Esophagus squamous epithelium (tissue), 5 donors: Measurements from ENCODE around the gene MICAL3. TPM values are rescaled to one million over a fixed set of nuclear protein-coding genes. Genes with fewer than 3 reads are reported as not detected.

Experiments used
- DNase-seq: peaks from one replicate; lab custom pipeline; 2025; lab: John Stamatoyannopoulos, UW
- H3K27ac ChIP-seq, 4 donors: fragments of 200-600 bp; sonication (generic); one replicate each; pipeline ENCODE4 v1.5.1; 2016 to 2019; ENCODE audit warnings: mild to moderate bottlenecking in 1 of 4
- H3K27me3 ChIP-seq, 4 donors: fragments of 200-600 bp; sonication (generic); 1 replicate in 3 of 4; 2 replicates in 1 of 4; pipeline versions ENCODE4 v1.5.1 to v1.6.0; 2017 to 2021; ENCODE audit warnings: antibody characterized with exemption in 1 of 4
- H3K36me3 ChIP-seq, 3 donors: fragments of 200-600 bp; sonication (generic); one replicate each; pipeline ENCODE4 v1.5.1; 2016 to 2019
- H3K4me1 ChIP-seq, 3 donors: fragments of 200-600 bp; sonication (generic); one replicate each; pipeline ENCODE4 v1.5.1; 2017 to 2019
- H3K4me3 ChIP-seq, 4 donors: fragments of 200-600 bp; sonication (generic); 1 replicate in 3 of 4; 2 replicates in 1 of 4; pipeline ENCODE4 v1.5.1; 2016 to 2019; ENCODE audit warnings: mild to moderate bottlenecking in 2 of 4, moderate library complexity in 1 of 4
- H3K9me3 ChIP-seq, 3 donors: fragments of 200-600 bp; sonication (generic); one replicate each; pipeline ENCODE4 v1.5.1; 2016 to 2019
- CTCF ChIP-seq, 6 experiments: fragments of 450-650 bp in 4 of 6; fragments of 200-600 bp in 2 of 6; sonication (generic) in 2 of 6; IDR thresholded peaks; one replicate each; pipeline ENCODE4 v1.5.1; 2016 to 2019; ENCODE audit warnings: antibody characterized with exemption in 6 of 6, mild to moderate bottlenecking in 4 of 6, moderate library complexity in 4 of 6
- POLR2A ChIP-seq, 4 donors: fragments of 450-650 bp; IDR thresholded peaks; one replicate each; pipeline ENCODE4 v1.6.1; 2017; ENCODE audit warnings: antibody characterized with exemption in 4 of 4, mild to moderate bottlenecking in 4 of 4, moderate library complexity in 3 of 4
- WGBS, 2 donors: methylation state at CpG; one replicate each; pipeline ENCODE4 v1.1.5; 2018; 5-methylcytosine and 5-hydroxymethylcytosine counted together
- intact Hi-C: fragments of 100-400 bp; cut with DNase I; formaldehyde crosslinking; loops from one replicate; pipeline ENCODE4 v1.15.0; 2022
- total RNA-seq, 4 donors: library from RNA; depleted of rRNA; stranded (reverse); fragments of >200 nt; gene quantifications; one replicate each; pipeline ENCODE4 v1.1.0, GENCODE V29; 2016
- donor health status: DM: yes; HTN: yes; CAD: no.

Gene MICAL3
- total RNA-seq, 4 donors from 2014 or later = 11.2 to 30.9 (median 15.9) TPM

DNA sequence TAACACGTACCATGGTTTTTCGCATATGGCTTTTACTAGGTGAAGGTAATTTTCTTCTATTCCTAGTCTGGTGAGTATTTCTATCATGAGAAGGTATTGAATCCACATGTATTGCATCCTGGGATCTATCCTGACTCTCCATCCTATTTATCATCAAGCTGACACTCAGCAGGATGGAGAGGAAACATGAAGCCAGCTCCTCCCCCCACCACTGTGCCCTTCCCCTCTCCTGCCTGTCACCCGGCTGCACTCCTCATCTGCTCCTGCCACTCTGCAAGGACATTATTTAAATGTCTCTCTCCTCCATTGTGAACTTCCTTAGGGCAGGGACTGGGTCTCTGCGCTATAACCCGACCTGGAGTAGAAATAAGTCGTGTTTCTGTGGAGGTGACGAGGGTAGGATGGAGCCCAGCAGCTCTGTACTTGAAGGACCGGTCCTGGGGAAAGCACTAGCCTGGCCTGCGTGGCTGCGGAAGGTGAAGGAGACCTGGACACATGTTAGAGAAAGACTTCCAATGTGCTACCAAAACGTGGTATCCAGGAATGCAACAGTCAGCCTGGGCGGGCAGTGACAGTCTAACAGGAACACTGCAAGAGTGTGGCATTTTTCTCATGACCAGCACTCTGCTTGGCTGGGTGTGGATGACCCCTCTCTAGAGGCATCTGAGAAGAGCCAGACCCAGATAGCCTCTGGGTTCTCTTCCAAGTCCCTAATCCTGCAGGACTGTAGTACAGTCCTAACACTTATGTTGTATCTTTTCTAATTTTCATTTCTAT is 111.2 kb downstream of the MICAL3 start:
- H3K4me3 ChIP-seq = no peak overlapping the region
- WGBS, 2 donors = 72 to 75% methylated on average over 4 to 6 of the region's 12 CpGs
- H3K27me3 ChIP-seq = no peaks in the 10 kb centered on the region
- H3K27ac ChIP-seq = no peak overlapping the region
- no peaks in the 10 kb centered on the region for H3K36me3 ChIP-seq
- TF ChIP-seq POLR2A (IDR thresholded peaks at IDR 0.05) = no peak
- no peak for TF ChIP-seq CTCF (IDR thresholded peaks at IDR 0.05)
- peaks cover 11 to 48% (median 23%) of the 10 kb centered on the region in 3 donors for H3K4me1 ChIP-seq
- H3K9me3 ChIP-seq = no peaks in the 10 kb centered on the region
- intact Hi-C loops = no loop called here
- DNase-seq = no peak

- WGBS, 2 donors = 93 to 97% methylated on average over 4 of the region's 4 CpGs
- TF ChIP-seq CTCF (IDR thresholded peaks at IDR 0.05) (no peak), POLR2A (IDR thresholded peaks at IDR 0.05) (no peak)
- H3K4me3 ChIP-seq = no peak overlapping the region
- no peaks in the 10 kb centered on the region for H3K27me3 ChIP-seq
- intact Hi-C loops = no loop called here
- no peaks in the 10 kb centered on the region for H3K9me3 ChIP-seq
- H3K36me3 ChIP-seq = peaks cover 0 to under 1% (median 0%) of the 10 kb centered on the region in 3 donors
- H3K27ac ChIP-seq = peak overlapping the region in 3 of 4 donors; percentile 55 to 82 (median 73)
- no peak for DNase-seq
- peaks cover 7 to 53% (median 23%) of the 10 kb centered on the region in 3 donors for H3K4me1 ChIP-seq
Measured at GRCh38 chr22:17911887-17912286, 112.5 kb downstream of the MICAL3 start.

DNA sequence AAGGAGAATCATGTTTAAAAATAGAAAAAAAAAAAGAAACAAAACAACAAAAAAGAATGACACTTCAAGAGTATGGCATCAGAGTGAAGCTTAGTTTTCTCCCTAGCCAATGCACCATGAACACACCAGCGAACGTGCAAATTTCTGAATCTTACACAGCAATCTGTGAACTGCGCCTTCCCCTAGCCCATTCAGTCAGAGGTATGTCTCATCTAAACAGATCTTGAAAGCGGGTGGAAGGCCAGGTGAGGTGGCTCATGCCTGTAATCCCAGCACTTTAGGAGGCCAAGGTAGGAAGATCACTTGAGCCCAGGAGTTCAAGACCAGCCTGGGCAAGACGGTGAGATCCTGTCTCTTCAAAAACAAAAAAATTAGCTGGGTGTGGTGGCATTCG is 113.1 kb downstream of the MICAL3 start:
- H3K27me3 ChIP-seq = no peaks in the 10 kb centered on the region
- H3K4me1 ChIP-seq = peaks cover 7 to 53% (median 23%) of the 10 kb centered on the region in 3 donors
- intact Hi-C loops = no loop called here
- no peaks in the 10 kb centered on the region for H3K9me3 ChIP-seq
- H3K4me3 ChIP-seq = no peak overlapping the region
- H3K36me3 ChIP-seq = peaks cover 0 to 7% (median 3%) of the 10 kb centered on the region in 3 donors
- H3K27ac ChIP-seq = peak overlapping the region; percentile 44 to 82 (median 64)
- WGBS, 2 donors = 76 to 79% methylated on average over 6 of the region's 6 CpGs
- DNase-seq = no peak
- TF ChIP-seq POLR2A (IDR thresholded peaks at IDR 0.05) (no peak), CTCF (IDR thresholded peaks at IDR 0.05) (no peak)

DNA sequence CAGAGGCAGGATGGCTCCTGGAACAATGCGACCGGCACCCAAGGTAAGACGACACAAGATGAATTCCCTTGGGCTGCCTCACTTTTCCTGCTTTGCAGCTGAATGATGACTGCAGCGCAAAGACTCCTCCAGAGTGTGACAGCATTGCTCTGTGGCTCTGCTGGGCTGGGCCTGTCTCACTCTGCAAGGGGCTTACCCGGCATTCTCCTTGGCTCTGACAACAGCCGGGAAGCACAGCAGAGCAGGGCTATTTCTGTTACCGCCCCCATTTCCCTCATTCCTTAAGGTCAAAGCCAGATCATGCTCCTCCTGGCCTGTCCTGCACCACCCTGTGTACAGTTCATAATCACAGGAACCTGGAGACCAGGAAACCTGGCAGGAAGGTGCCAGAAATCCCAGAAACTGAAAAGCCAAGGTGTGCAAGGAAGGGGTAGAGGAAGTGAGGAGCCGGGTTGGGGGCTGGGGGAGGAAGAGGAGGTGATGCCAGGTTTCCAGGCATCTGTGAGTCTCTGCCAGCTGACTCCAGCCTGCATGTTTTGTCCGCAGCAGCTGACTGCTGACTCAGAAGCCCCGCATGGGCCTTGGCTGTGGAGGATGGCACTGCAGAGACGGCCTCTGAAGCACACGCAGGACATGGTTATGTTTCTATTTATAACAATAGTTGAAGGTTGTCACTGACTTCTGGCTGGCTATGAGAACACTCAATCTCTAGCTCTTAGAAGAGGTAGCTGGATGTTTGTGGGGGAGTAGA is 113.6 kb downstream of the MICAL3 start:
- TF ChIP-seq CTCF (IDR thresholded peaks at IDR 0.05) = peak in 2 of 6 experiments; percentile 5 to 8
- no peak for TF ChIP-seq POLR2A (IDR thresholded peaks at IDR 0.05)
- Histone ChIP-seq H3K4me1 (peaks cover 7 to 53% (median 23%) of the 10 kb centered on the region in 3 donors), H3K27ac (peak overlapping the region in 3 of 4 donors; percentile 55 to 82 (median 73)), H3K36me3 (peaks cover 0 to 12% (median 6%) of the 10 kb centered on the region in 3 donors), H3K4me3 (no peak overlapping the region), H3K27me3 (no peaks in the 10 kb centered on the region), H3K9me3 (no peaks in the 10 kb centered on the region)
- WGBS, 2 donors = 17 to 37% methylated on average over 8 to 10 of the region's 12 CpGs
- no peak for DNase-seq
- intact Hi-C loops = no loop called here

GRCh38 chr22:17907748-17908051 is 116.7 kb downstream of the MICAL3 start:
- Histone ChIP-seq H3K4me3 (no peak overlapping the region), H3K27me3 (no peaks in the 10 kb centered on the region), H3K36me3 (peaks cover 0 to 43% (median 10%) of the 10 kb centered on the region in 3 donors), H3K9me3 (no peaks in the 10 kb centered on the region), H3K27ac (peak overlapping the region in 2 of 4 donors; percentile 37 to 48), H3K4me1 (peaks cover 7 to 57% (median 19%) of the 10 kb centered on the region in 3 donors)
- DNase-seq = no peak
- no peak for TF ChIP-seq POLR2A (IDR thresholded peaks at IDR 0.05)
- TF ChIP-seq CTCF (IDR thresholded peaks at IDR 0.05) = no peak
- 78 to 81% methylated on average over 9 of the region's 9 CpGs for WGBS, 2 donors
- intact Hi-C loops = no loop called here
